GM19193 (cell line): Measurements from ENCODE around the gene MTFR1L.

Experiments
- POLR2A ChIP-seq: IDR thresholded peaks from 4 replicates; pipeline ENCODE4 v1.6.1; 2011; ENCODE audit not compliant: insufficient read depth, insufficient read length; ENCODE audit errors: extremely low read depth

Gene MTFR1L

DNA sequence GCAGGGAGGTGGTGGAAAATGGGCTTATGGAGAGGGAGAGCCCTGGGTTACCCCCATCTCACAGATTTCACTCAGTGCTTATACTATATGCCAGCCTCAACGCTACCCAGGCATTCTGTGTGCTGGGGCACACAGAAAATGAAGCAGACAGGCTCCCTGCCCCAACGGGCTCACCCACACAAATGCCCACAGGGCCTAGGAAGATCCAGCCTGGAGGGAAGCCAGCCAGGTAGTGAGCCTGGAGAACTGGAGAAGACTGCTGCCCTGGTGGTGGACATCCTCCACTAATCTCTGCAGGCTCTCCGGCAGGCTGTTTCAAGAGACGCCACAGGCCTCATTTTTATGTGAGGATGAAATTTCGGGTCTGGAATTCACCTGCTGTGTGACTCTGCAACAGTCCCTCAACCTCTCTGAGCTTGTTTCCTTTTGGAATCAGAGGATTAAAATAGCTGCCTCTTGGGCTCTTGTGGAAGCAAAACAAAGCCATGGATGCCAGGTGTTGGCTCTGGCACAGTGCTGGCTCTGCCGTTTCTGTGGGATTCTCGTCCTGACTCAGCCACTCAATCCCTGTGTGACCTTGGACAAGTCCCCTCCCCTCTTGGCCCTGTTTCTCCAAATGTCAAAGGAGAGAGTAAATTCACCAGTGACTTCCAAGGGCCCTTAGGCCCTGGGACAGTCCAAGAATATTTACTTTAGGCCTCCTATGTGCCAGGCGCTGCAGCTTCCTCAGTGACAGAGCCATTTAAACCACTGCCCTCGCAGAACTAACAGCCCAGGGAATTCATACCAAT, 52.1 kb downstream of the MTFR1L start:
- no peak for TF ChIP-seq POLR2A

DNA sequence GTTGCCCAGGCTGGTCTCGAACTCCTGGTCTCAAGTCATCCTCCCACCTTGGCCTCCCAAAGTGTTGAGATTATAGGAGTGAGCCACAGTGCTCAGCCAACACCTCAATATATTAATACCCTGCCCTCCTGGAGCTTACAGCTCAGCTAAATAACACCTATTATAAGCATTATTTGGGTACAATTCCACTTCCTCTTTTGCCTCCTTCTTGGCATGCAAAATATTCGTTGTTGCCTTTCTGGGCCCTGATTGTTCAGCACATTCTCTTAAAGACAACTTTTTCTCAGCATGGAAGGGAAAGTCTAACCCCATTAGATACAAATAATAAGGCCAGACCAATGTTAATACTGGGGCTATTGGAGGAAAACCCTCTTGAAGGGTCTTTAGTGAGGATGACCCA, 53.0 kb downstream of the MTFR1L start:
- no peak for TF ChIP-seq POLR2A

DNA sequence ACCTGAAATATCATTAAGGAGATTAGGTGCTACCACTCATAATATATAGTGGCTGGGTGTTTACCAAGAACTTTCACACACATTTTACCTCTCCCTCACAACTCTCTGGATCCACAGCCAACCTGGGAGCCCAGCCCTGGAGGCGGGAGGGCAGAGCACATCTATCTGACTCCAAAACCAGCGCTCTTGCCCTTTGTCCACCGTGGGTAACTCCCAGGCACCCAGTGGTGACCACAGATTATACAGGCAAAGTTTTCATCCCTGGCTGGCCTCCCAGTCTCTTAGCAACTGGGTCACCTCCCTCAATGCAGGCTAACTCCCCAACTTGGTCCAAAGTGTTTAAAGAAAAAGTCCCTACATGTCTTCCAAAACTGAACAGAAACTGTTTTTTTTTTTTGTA, 53.4 kb downstream of the MTFR1L start:
- no peak for TF ChIP-seq POLR2A

DNA sequence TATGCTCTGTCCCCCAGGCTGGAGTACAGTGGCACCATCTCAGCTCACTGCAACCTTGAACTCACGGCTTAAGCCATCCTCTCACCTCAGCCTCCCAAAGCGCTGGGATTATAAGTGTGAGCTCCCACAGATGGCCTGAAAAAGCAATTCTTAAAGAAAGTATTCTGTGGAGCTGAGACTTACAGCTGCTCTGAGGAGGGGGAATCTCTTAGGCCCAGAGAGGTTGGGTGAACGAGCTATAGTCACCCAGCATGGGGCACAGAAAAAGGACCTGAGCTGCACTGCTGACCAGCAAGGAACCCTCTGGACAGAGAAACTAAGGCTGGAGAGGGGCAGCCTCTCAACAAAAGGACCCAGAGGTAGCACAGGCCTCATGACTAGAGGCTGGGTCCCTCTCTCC, 54.5 kb downstream of the MTFR1L start:
- no peak for TF ChIP-seq POLR2A

DNA sequence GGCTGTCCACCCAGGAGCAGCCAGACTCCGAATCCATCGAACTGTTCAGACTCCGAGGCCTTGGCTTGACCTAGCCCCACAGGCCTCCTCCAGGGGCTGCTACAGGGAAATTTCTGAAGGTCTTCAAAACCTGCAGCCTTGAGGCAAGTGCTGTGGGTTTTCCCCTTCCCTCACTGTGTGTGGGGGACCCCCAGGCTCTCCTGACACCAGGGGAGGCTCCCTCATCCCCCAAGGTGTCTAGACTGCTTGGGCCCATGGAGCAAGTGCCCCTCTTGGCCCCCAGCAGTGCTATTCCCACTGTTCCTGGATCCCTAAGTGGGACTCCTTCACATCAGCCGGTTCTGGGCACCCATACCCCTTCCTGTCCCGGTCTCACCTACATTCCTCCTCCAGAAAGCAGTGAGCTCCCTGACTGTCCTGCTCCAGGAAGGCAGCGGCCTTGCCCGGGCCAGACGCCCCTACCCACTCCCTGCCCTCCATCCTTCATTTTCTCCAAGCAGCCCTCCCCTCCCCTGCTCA, 54.9 kb downstream of the MTFR1L start:
- no peak for TF ChIP-seq POLR2A

DNA sequence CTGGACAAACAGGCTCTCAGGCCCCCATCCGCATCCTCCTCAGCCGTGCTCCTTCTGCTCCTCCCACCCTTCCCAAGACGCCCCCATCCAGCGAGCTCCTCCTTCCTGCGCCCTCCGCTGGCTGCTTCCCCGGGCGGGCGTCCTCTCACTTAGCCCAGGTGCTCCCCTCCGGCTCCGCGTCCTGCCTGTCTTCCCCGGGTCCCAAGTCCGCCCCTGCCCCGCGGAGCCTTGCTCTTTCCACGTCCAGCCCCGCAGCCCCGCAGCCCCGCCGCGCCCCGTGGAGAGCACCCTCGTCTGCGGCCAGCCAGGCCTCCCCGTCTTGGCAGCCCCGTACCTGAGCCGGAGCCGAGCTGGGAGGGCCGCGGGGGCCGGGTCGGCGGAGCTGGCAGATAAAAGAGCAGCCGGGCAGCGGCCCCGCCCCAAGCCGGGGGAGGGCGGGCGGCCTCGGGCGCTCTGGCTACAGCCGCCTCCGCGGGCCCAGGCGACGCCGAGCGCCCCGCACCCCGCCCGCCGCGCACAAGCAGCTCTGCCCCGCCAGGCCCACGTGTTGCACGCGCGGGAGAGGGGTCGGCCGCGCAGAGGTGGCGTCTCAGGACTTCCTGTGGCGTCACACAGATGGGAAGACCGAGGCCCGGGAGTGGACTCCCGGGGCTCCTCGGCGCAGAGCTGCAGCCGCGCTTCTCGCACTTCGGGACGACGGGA, 55.6 kb downstream of the MTFR1L start, which contains the start of gene PAQR7:
Gene PAQR7 (minus strand): TSS at position 555 of the 702 bp plus-strand sequence. CDS start 11,869 bp downstream, outside the sequence.
- TF ChIP-seq POLR2A, result peak; percentile 27

DNA sequence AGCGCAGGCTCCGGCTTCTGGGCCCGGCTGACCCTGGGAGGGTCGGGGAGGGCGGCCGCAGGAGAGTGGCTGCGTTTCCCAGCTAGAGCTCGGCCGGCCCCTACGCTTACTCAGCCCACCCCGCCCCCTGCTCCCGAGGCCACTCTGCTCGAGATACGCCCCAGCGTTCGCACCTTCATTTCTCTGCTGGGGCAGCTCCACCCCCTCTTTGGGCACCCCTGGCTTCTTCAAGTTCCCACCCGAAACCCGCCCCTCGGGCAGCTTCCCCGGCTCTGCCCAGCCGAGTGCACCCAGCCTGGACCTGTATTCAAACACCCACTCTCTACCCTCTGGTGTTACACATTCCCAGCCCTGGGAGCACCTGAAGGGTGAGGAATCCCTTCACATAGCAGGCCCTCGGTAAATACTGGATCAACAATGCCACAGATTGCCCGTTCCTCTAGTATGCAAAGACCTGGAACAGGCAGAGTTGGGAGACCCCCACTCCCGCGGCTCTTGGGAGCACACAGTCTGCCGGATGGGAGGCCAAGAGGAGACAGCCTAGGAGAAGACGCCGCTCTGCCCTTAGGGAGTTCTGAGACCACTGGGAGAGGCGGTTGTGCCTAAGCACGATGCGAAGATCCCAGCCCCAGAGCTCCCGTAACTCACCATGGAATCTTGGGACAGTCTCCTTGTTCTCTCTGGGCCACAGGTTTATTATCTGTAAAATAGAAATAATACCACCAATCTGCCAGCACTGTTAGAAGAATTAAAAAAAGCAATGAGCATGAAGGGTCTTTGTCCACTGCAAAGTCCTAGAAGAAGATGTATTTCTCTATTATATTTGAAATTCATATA, 56.3 kb downstream of the MTFR1L start:
- no peak for TF ChIP-seq POLR2A

DNA sequence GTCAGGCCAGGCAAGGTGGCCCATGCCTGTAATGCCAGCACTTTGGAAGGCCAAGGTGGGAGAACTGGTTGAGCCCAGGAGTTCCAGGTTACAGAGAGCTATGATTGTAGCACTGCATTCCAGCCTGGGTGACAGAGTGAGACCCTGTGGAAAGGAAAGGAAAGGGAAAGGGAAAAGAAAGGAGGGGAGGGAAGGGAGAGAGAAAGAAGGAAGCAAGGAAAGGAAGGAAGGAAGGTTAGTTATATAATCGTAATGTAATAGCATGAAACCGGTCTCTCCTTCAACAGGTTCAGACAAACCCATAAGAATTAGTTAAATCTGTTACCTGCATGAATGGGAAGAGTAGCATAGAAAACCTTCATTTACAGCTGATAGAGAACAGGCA, 56.9 kb downstream of the MTFR1L start:
- TF ChIP-seq POLR2A, result no peak

DNA sequence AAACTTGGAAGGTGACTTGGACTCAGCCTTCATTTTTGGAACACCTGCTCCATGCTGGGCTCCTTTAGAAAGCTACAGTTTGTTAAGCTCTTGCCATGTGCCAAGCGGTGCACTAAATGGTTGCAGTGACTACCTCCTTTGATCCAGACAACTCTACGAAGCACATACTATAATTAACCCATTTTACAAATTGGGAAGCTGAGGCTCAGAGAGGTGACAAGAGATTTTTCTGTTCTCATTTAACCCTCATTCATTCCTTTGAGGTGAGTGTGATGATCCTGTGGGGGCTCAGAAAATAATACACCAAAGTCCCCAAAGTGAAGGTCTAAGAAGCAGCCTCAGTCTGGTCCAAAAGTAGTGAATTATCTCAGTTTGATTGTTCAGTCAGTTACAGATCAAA, 57.4 kb downstream of the MTFR1L start:
- no peak for TF ChIP-seq POLR2A

DNA sequence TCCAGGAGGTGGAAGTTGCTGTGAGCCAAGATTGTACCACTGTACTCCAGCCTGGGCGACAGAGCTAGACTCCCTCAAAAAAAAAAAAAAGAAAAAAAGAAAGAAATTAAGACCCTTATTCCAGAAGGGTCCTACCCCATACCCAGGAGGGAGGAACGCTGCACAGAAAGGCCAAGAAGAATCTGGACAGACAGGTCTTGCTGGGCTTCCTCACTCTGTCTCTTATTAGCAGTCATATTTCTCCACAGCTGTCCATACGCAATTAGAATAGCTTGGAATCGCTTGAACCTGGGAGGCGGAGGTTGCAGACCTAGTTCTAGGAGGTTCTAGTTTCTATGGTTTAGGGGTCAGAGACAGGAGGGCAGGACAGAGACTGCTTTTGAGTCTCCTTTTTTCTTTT, 58.9 kb downstream of the MTFR1L start:
- no peak for TF ChIP-seq POLR2A

DNA sequence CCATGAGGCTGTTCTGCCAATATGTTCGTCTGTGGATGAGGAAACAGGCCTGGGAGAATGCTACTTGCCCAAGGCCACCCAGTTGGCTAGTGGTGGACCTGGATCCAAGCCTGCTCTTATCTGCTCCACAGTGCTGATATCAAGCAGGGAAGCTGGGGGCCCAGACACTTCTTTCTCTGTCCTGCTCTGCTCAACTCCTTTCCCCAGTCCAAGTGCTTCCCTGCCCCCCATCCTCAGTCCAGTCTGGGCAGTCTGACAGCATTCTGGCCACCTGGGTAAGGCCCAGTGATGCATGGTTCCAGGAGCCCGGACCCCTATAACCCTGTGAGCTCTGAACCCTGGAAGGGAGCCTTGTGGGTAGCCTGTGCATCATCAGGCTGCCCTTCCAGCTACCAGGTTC, 59.9 kb downstream of the MTFR1L start:
- TF ChIP-seq POLR2A, result no peak

DNA sequence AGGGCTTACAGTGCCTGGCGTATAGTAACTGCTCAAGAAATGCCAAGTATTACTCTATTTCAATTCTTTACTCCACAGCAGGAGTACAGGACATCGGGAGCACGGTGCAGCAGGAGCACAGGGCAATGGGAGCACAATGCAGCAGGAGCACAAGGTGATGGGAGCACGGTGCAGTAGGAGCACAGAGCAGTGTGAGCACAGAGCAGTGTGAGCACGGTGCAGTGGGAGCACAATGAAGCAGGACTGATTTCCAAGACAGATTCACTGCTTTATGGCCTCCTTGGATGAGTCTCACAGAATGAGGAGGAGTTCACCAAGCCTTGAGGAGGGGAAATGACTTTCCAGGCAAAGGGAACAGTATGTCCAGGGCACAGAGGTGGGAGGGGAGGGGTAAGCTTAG, 60.8 kb downstream of the MTFR1L start:
- no peak for TF ChIP-seq POLR2A

DNA sequence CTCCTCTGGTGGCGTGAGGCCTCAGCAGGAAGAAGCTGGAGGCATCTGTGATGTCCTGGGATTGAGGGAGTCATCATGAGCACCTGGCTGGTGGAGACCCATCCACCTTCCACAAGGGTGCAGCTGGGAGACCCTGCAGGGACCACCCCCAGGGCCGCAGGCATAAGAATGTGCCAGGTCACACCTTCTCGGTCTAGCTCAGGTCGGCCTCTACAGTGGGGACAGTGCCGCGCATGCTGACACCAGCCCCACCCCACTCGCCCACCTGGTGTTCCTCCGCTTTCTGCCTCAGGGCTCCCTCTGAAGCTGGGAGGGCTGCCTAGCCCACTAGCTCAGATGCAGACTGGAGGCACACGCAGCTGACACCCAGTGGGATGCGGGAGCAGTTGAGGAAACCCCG, 61.5 kb downstream of the MTFR1L start:
- no peak for TF ChIP-seq POLR2A
